ENCODE data around the gene ZNF670.
"Not testable (repeated sequence)": the region's sequence is repeated elsewhere in the genome, so short reads cannot be mapped to it uniquely, and the experiment has no call there.

The ZNF670 gene

DNA sequence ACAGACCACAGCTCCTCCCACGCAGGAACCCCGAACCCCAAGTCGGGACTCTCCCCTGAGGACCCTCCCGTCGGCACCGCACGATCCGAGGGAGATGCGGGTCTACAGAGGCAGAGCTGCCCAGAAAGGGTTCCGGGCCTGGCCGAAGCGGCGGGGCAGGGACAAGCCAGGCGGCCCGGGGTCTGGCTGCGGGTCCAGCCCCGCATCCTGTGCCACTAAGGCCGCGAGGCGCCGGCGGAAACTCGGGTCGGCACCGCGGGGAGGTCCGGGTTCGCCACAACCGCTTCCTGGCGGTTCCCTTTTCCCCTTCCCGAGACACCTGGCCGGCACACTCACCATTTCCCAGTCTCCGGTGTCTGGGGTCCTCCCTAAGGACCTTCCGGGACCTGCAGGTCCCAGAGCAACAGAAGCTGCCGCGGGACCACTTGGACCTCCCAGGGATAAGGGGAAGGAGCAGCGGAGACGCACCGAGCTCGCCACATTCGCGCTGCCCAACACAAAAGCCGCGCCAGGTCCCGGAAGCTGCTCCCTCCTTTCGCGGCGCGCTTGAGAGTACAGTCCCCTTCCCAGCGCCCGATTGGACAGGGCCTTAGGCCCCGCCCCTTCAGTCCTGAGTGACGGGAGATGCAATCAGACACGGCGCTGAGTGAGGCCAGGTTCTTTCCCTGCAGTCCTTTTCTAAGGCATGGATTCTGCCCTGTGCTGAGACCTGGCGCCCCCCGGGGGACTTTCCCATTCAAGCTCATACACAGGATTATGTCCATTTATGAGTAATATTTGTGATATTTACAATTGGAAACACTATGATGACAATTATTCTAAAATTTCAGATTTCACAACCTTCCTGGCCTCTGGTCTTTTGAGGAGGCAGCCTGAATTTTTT lies at the start of gene ZNF670:
ZNF670 (minus strand) TSS at position 554 of the 883 bp plus-strand sequence; CDS start at position 339, 215 bp downstream.
- DNase-seq = peak; percentile 90

DNA sequence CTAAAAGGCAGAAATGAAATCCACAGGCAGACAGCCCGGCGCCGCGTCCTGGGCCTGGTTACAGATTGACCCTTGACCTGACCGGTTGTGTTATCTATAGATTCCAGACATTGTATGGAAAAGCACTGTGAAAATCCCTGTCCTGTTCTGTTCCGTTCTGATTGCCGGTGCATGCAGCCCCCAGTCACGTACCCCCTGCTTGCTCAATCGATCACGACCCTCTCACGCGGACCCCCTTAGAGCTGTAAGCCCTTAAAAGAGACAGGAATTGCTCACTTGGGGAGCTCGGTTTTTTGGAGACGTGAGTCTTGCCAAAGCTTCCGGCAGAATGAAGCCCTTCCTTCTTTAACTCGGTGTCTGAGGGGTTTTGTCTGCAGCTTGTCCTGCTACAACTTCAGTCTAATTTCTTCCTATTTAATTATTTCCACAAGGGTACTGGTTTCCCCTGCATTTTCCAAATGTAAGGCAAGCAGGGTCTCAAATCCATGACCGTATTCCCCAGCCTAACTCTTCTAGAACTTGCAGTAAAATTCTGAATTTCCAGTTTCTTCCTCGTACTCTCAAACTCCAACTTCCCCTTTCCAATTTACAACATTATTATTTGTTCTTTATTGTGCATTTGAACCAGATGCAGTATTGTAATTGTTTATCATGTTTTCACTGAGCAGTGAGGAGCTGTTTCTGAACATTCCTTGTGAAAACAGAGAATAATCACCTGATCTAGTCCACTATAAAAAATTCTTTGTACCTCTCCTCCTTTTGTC lies 49.1 kb upstream of the ZNF670 start:
- peak; percentile 28 for DNase-seq

- DNase-seq = not testable (repeated sequence)
Measured at GRCh38 chr1:247126601-247127000, 48.0 kb upstream of the ZNF670 start.

DNA sequence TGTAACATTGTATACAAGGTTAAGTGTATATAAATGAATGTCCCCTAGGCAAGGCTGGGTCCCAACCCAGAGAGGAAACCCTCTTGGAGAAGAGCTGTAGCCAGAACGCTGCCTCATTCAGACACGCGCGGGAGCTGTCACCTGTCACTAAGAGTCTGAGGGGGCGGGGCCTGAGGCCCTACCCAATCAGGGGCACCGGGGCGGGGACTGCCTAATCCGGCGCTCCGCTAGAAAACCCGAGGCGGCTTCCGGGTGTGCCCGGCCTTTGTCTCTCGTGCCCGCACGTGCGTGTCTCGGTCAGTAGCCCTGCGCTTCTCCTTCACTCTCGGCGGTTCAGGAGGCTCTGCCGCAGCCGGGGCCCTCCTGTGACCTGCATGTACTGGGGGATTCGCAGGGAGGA lies 47.6 kb upstream of the ZNF670 start:
- not testable (repeated sequence) for DNase-seq

GRCh38 chr1:247121382-247121781 lies 42.8 kb upstream of the ZNF670 start:
- no peak for DNase-seq

- not testable (repeated sequence) for DNase-seq
Measured at GRCh38 chr1:247120408-247120668, 41.7 kb upstream of the ZNF670 start.

DNA sequence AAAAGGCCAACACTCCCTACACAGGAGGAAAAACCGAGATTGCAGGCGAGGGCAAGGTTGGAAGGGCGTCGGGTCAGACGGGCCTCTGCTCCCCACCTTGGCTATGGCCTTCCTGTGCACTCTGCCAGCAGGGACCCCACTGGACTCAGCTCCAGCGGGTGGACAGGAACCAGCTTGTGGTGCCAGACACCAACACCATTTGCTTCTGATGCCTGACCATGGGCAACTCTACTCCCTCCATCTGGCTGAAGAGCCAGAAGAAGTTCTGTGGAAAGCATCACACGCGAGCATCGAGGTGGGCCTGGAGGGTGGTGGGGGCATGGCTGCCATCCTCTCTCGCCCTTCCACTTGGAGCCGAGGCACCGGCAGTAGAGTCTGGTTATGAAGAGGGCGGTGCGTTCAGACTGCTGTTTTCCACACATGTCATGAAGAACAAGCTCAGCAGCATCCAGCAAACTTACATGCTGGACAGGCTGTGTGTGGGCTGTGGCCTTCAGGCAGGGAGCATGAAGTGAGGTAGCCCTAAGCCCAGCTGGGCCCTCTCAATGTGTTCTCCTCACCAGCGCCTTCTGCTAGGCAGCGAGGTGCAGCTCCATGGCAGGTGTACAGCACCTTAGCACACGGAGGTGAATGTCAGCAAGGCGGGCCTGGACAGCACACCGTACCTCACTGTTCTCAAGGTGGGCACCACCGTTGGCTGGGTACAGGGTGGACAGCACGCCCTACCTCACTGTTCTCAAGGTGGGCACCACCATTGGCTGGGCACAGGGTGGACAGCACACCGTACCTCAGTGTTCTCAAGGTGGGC lies 41.2 kb upstream of the ZNF670 start:
- no peak for DNase-seq

DNA sequence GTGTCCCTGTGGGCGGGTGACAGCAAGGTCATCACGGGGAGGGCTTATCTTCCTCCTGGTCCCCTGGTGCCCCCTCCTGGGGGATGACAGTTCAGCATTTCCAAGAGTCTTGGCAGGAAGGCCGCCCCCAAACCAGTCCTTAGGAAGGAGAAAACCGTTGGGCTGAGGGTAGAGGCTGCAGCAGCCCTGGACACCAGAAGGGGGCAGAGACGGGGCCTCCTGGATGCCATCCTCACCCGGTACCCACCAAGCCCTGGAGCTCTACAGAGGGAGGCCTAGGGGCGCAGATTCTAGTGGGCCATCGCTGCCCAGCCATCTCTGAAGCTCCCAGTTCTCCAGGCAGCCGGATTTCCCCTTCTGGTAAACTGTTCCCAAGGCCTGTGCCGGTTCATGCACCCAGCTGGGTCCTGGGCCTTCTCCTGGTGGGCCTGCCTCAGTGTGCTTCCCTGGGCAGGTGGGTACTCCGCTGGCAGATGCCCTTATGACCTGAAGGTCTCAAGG lies 40.4 kb upstream of the ZNF670 start:
- no peak for DNase-seq

DNA sequence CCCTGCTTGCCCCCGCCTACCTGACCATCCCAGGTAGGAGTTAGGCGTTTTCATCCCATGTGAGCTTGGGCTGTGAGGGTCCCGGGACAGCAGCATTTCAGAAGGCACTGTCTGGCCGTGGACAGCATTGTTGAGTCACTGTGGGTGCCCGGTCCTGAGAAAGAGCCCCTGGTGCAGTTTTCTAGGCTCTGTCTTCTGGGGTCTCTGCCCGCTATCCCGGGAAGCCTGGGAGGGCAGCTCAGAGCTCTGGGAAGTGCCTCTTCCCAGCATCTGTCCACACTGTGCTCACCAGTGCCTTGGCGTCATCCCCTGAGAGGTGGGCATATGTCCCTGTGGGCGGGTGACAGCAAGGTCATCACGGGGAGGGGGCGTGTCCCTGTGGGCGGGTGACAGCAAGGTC lies 36.9 kb upstream of the ZNF670 start:
- DNase-seq = no peak

DNA sequence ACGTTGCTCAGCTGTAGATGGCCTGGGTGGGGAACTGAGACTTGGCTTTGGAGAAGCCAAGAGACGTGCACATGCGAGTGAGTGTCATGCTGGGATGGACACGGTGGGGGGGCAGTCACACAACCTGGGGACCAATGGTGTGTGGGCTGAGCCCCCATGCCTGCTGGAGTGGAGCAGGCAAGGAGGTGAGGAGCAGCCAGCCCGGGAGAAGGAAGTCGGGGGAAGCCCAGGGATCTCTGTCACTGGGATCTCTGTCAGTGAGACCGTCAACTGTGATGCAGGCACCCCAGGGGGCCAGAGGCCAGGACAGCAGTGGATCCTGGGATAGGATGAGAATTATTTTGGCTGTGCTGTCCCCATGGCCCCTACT lies 36.5 kb upstream of the ZNF670 start:
- DNase-seq = no peak

- no peak for DNase-seq
Measured at GRCh38 chr1:247114351-247115140, 35.9 kb upstream of the ZNF670 start.

GRCh38 chr1:247113733-247114271 lies 35.2 kb upstream of the ZNF670 start:
- DNase-seq = no peak

DNA sequence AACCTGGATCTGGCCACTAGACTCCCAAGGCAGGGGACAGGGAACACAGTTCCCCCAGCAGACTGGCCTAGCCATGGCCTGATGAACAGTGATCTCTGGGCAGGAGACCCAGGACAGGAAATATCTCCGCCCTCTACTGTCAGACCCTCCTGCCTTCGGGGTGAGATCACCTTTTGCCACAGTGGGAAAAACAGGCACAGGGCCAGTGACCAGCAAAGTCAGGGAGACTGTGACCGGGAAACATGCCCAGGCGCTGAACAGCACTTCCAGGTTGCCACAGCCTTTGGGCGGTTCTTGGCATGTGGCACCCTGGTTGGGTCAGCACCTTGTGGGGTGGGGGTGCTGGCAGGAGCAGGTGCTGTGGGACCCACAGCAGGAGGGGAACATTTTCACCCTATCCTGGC lies 34.5 kb upstream of the ZNF670 start:
- DNase-seq = no peak

DNA sequence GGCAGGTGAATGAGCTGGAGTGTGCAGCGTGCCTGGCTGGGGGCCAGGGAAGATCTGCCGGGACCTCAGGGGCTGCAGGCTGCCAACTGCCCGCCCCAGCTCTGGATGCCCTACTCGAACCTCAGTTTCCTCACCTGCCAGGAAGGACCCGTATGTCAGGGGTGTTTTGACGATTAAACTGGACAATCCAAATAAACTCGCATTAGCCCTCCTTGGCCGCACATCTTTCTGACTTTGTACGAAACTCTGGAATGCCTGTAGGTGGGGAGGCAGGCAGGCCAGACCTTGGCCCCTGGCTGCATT lies 33.8 kb upstream of the ZNF670 start:
- DNase-seq = no peak

DNA sequence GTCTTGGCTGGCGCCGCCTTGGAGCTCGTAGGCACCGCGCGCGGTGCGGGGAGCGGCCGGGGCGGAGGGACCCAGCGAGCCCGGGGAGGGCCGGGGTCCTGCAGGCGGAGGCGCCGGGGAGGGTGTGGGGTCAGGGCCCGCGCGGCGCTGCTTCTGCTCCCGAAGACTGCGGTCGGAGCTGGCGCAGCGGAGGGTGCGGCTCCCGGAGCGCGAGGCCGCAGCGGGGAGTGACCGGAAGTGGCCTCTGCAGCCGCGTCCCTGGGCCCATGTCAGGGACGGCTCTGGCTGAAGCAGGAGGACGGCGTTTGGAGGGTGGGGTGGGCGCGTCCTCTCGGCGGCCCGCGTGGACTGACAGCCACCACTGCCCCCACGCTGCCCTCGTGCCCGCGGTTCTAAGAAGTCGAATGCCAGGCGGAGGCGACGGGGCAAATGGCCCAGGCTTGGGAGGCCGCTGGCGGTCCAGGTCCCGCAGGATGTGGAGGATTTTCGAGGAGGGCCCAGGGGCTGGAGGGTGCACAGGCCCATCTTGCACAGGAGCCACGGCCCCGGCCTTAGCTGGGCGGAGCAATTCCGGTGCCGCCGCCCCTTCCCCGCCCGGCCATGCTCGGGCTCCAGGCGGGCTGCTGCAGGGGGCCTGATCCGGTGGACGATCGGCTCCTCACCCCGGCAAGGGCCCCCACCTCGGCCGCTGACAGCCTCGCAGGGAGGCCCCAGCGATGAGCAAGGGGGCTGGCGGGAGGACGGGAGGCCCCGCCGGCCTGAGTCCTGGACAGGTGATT lies 33.3 kb upstream of the ZNF670 start:
- DNase-seq = no peak

GRCh38 chr1:247111259-247111699 lies 32.7 kb upstream of the ZNF670 start:
- DNase-seq = no peak

DNA sequence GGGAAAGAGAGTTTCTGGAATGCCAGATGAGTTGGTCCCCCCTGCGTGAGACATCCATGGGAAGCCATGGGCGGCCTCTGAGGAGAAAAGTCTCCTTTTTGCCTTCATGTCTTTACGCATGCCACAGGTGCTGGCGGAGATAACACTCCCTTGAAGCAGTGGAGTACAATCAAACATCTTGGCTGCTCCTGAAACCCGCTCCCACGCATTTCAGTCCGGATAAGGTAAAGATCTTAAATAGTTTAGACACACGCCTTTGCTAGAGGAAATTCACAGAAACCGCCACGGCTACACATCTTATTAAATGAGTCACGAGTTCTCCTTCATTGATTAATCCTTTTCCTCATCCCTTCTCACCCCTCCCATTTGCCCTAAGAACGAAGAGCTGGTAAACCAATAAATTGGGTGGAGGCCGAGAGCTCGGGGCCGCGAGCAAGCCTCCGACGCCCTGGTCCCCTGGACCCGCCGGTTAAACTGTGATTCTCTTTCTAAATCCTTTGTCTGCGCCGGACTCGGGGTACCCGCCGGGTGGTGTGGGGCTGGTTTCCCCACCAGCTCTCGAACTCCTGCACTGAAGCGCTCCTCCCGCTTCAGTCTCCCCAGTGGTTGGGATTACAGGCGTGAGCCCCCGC lies 32.1 kb upstream of the ZNF670 start:
- no peak for DNase-seq

DNA sequence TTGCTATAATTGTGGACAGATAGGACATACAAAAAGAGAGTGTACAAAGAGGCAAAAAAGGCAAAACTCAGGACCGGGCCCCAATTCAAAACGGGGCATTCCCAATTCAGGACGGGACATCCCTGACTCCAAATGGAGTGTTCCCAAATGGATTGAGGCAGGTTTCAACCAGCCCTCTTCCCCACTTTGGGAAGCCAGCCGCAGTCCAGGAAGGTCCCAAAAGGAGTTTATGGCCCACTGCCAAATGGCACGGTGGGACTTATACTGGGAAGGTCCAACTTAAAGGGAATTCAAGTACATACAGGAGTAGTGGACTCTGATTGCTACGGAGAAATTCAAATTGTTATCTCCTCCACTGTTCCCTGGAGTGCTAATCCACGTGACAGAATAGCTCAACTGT lies 29.1 kb upstream of the ZNF670 start:
- no peak for DNase-seq

- DNase-seq = no peak
Measured at GRCh38 chr1:247105966-247106365, 27.4 kb upstream of the ZNF670 start.

DNA sequence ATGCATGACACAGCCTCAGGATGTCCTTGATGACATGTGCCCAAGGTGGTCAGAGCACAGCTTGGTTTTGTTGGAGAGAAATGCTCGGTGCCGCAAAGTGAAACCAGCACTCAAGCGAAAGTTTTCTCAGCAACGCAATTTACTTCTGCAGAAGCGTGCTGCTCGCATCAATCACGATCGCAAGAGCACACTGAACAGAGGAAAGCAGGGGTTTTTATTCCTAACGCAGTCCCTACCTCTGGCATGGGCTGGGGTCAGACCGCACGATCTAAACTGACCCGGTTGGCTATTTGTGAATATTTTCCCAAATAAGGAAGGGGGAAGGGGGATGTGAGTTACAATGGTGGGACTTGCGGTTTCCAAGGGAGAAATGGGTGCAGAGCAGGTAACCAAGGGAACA lies 26.4 kb upstream of the ZNF670 start:
- no peak for DNase-seq

All from GF-D8 (cell line).